ENCODE measurements around the gene NANS.

Gene NANS

DNA sequence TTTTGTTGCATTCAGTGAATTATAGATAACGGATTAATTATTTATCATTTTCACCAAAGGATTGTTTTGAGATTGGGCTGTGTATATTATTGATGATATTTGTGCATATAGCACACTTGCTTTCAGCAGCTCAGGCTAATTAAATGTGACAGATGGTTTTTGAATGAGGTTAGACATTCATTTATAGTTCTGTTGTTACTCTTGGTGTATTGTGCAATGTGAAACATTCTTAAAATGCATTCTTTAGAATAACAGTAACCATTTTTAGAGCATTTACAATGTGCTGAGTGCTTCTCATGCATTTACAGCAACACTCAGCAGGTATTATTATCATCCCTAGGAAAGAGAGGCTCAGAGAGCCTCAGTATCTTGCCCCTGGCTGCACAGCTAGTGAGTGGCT, 23.8 kb downstream of the NANS start:
- H3K4me3 ChIP-seq (IDR thresholded peaks at IDR 0.05; ENCODE audit: insufficient read depth, low read depth, low read length), result no peak overlapping the region
- H3K4me1 ChIP-seq (ENCODE audit: low read depth, poor library complexity, severe bottlenecking), result peaks cover 16% of the 10 kb centered on the region
- no peaks in the 10 kb centered on the region; the same call in 1 of the 2 replicates for H3K36me3 ChIP-seq (ENCODE audit: insufficient read depth)
- no peak overlapping the region for H3K4me2 ChIP-seq
- no peaks in the 10 kb centered on the region; the same call in 1 of the 2 replicates for H3K79me2 ChIP-seq (ENCODE audit: insufficient read depth, low read depth)
- no peaks in the 10 kb centered on the region for H3K27me3 ChIP-seq (ENCODE audit: insufficient read depth, low read depth)
- H3K27ac ChIP-seq, result no peak overlapping the region
- TF ChIP-seq, protein P1, sequence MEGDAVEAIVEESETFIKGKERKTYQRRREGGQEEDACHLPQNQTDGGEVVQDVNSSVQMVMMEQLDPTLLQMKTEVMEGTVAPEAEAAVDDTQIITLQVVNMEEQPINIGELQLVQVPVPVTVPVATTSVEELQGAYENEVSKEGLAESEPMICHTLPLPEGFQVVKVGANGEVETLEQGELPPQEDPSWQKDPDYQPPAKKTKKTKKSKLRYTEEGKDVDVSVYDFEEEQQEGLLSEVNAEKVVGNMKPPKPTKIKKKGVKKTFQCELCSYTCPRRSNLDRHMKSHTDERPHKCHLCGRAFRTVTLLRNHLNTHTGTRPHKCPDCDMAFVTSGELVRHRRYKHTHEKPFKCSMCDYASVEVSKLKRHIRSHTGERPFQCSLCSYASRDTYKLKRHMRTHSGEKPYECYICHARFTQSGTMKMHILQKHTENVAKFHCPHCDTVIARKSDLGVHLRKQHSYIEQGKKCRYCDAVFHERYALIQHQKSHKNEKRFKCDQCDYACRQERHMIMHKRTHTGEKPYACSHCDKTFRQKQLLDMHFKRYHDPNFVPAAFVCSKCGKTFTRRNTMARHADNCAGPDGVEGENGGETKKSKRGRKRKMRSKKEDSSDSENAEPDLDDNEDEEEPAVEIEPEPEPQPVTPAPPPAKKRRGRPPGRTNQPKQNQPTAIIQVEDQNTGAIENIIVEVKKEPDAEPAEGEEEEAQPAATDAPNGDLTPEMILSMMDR (conservative IDR thresholded peaks at IDR 0.05; ENCODE audit: low read depth, low read length), result no peak
- no peaks in the 10 kb centered on the region for H4K20me1 ChIP-seq (ENCODE audit: insufficient read depth)
- H3K9ac ChIP-seq, result no peak overlapping the region
- H2AFZ ChIP-seq (ENCODE audit: low read depth), result no peak overlapping the region

DNA sequence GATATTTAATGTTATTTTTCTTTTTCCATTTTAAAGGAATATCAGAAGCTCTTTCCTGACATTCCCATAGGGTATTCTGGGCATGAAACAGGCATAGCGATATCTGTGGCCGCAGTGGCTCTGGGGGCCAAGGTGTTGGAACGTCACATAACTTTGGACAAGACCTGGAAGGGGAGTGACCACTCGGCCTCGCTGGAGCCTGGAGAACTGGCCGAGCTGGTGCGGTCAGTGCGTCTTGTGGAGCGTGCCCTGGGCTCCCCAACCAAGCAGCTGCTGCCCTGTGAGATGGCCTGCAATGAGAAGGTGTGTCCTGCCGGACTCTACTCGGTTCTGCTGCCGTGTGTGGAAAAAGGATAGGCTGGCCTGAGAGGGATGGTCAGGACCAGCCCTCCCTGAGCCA, 24.2 kb downstream of the NANS start:
- Histone ChIP-seq H3K79me2 (ENCODE audit: insufficient read depth, low read depth) (no peaks in the 10 kb centered on the region; the same call in 1 of the 2 replicates), H4K20me1 (ENCODE audit: insufficient read depth) (no peaks in the 10 kb centered on the region), H3K4me2 (no peak overlapping the region), H3K9ac (no peak overlapping the region), H3K27ac (no peak overlapping the region), H3K4me3 (IDR thresholded peaks at IDR 0.05; ENCODE audit: insufficient read depth, low read depth, low read length) (no peak overlapping the region), H3K36me3 (ENCODE audit: insufficient read depth) (no peaks in the 10 kb centered on the region; the same call in 1 of the 2 replicates), H3K27me3 (ENCODE audit: insufficient read depth, low read depth) (no peaks in the 10 kb centered on the region), H2AFZ (ENCODE audit: low read depth) (no peak overlapping the region), H3K4me1 (ENCODE audit: low read depth, poor library complexity, severe bottlenecking) (peaks cover 16% of the 10 kb centered on the region)
- TF ChIP-seq, protein P1 (conservative IDR thresholded peaks at IDR 0.05; ENCODE audit: low read depth, low read length), result no peak

DNA sequence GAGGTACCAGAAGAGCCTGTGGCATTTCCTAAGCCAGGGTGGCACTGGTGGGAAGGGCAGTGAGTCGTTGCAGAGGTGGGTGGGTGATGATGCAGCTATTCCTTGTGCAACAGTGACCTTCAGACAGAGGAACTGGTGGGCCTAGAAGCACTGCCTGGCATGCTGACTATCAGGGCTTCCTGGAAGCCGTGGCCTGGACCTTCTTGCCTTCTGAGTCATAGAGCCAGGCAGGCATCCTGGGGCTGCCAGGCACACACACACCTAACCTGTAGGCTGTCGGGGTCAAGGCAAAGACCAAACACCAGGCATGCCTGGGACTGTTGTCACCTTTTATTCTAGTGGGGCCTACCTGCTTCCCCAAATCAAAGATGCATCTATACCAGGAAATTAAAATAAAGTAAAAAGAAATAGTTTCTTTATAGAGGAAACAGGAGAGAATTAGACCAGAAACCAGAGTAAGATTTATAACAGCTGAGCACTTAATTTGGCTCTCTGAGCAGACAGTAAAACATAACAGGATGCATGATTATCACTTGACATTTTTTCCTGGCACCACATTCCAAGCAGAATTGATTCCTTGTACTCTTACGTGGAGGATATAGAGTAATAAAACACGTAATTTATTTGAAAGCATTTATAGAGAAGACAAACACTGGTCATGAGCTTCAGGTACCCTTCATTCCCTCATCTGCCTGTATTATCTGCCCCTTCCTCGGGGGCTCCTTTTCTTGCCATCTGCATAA, 25.1 kb downstream of the NANS start:
- Histone ChIP-seq H3K27ac (no peak overlapping the region), H3K9ac (no peak overlapping the region)

DNA sequence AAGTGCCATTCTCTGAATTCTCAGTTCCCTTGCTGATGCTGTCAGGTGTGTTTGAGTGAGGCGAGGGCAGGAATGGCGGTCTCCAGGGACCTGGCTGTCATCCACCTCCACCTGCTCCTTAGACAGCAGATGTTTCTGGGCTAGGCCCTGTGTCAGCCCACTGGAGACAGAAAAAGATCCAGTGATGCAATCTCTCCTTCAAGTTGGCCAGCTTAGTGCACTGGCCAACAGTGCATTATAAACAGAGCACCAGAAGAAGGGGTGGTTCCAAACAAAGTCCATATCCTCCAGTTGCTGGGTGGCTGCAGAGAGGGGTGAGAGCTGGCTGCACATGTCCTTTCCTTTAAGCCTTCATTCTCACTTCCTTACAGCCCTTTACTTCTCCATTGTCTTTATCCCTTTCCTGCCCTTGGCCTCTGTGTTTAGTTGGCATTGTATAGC, 26.5 kb downstream of the NANS start:
- TF ChIP-seq, protein P1 (conservative IDR thresholded peaks at IDR 0.05; ENCODE audit: low read depth, low read length), result no peak
- H3K27ac ChIP-seq, result no peak overlapping the region; the same call in 1 of the 2 replicates
- H3K4me3 ChIP-seq (IDR thresholded peaks at IDR 0.05; ENCODE audit: insufficient read depth, low read depth, low read length), result no peak overlapping the region
- no peaks in the 10 kb centered on the region; the same call in 1 of the 2 replicates for H3K36me3 ChIP-seq (ENCODE audit: insufficient read depth)
- no peak overlapping the region for H3K9ac ChIP-seq
- H4K20me1 ChIP-seq (ENCODE audit: insufficient read depth), result no peaks in the 10 kb centered on the region
- H3K27me3 ChIP-seq (ENCODE audit: insufficient read depth, low read depth), result no peaks in the 10 kb centered on the region
- peaks cover 23% of the 10 kb centered on the region for H3K4me1 ChIP-seq (ENCODE audit: low read depth, poor library complexity, severe bottlenecking)
- no peaks in the 10 kb centered on the region for H3K79me2 ChIP-seq (ENCODE audit: insufficient read depth, low read depth)
- no peak overlapping the region for H2AFZ ChIP-seq (ENCODE audit: low read depth)
- no peak overlapping the region for H3K4me2 ChIP-seq

More for the DNA sequence above, 25.1 kb downstream of the NANS start:
- no peaks in the 10 kb centered on the region; the same call in 1 of the 2 replicates for H3K36me3 ChIP-seq (ENCODE audit: insufficient read depth)
- TF ChIP-seq, protein P1 (conservative IDR thresholded peaks at IDR 0.05; ENCODE audit: low read depth, low read length), result no peak
- H3K79me2 ChIP-seq (ENCODE audit: insufficient read depth, low read depth), result no peaks in the 10 kb centered on the region
- no peak overlapping the region for H3K4me3 ChIP-seq (IDR thresholded peaks at IDR 0.05; ENCODE audit: insufficient read depth, low read depth, low read length)
- H4K20me1 ChIP-seq (ENCODE audit: insufficient read depth), result no peaks in the 10 kb centered on the region
- peaks cover 23% of the 10 kb centered on the region for H3K4me1 ChIP-seq (ENCODE audit: low read depth, poor library complexity, severe bottlenecking)
- H2AFZ ChIP-seq (ENCODE audit: low read depth), result no peak overlapping the region
- no peak overlapping the region for H3K4me2 ChIP-seq
- H3K27me3 ChIP-seq (ENCODE audit: insufficient read depth, low read depth), result no peaks in the 10 kb centered on the region
